SK-N-MC (cell line): ENCODE results near the gene HOXB4.

ENCODE experiments used
- EZH2 ChIP-seq: fragments of 200-600 bp; sonication (generic); IDR thresholded peaks from one replicate; pipeline ENCODE4 v1.6.1; 2017; ENCODE audit warnings: antibody characterized with exemption
- FOXP2 ChIP-seq: optimal IDR thresholded peaks from 2 replicates; pipeline ENCODE3; 2011; ENCODE audit warnings: mild to moderate bottlenecking, moderate library complexity; ENCODE audit not compliant: insufficient read depth; ENCODE audit errors: extremely low read length, control extremely low read depth
- POLR2AphosphoS5 ChIP-seq: IDR thresholded peaks from 2 replicates; pipeline ENCODE4 v1.6.1; 2012; ENCODE audit warnings: mild to moderate bottlenecking, low read depth, low read length, borderline replicate concordance

DNA sequence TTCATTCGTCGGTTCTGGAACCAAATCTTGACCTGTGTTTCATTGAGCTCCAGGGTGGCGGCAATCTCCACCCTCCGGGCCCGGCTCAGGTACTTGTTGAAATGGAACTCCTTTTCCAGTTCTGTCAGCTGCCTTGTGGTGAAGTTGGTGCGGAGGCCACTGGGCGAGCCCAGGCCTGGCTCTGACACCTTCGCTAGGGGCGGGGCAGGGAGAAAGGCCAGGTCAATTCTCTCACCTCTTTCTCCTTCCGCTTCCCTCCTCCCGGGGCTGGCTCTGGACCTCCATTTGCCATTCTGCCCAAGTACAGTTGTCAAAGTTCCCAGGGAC is 48.5 kb downstream of the HOXB4 start:
- TF ChIP-seq POLR2AphosphoS5 (no peak), EZH2 (no peak), FOXP2 (no peak)
